DOHH2 (cell line): ENCODE data around the gene HNRNPA1.

Experiments
- H3F3A ChIP-seq: fragments of 200-600 bp; sonication (generic), shearing (Covaris generic); 2 replicates; pipeline ENCODE4 v1.6.0; 2016; ENCODE audit warnings: antibody characterized with exemption, mild to moderate bottlenecking; ENCODE audit not compliant: control insufficient read depth, insufficient read depth
- H3K27ac ChIP-seq: fragments of 200-600 bp; sonication (generic); 2 replicates; pipeline ENCODE4 v1.5.1; 2014; ENCODE audit warnings: low read depth, mild to moderate bottlenecking, low read length, moderate library complexity
- H3K27me3 ChIP-seq: fragments of 200-600 bp; sonication (generic); 2 replicates; pipeline ENCODE4 v1.6.1; 2014; ENCODE audit warnings: mild to moderate bottlenecking, low read length, mixed read lengths; ENCODE audit not compliant: control insufficient read depth
- H3K36me3 ChIP-seq: fragments of 200-600 bp; sonication (generic); 2 replicates; pipeline ENCODE4 v1.6.1; 2014; ENCODE audit warnings: mild to moderate bottlenecking, low read length, moderate library complexity, mixed read lengths; ENCODE audit not compliant: control insufficient read depth
- H3K4me1 ChIP-seq: fragments of 200-600 bp; sonication (generic); 2 replicates; pipeline ENCODE4 v1.6.1; 2014; ENCODE audit warnings: mild to moderate bottlenecking, low read length, mixed read lengths; ENCODE audit not compliant: control insufficient read depth
- H3K4me2 ChIP-seq: fragments of 200-600 bp; sonication (generic); 2 replicates; pipeline ENCODE4 v1.6.0; 2014; ENCODE audit warnings: mild to moderate bottlenecking, low read length, moderate library complexity
- H3K4me3 ChIP-seq: fragments of 200-600 bp; sonication (generic); 2 replicates; pipeline ENCODE4 v1.5.1; 2014; ENCODE audit warnings: mild to moderate bottlenecking, low read length, mixed read lengths
- H3K79me2 ChIP-seq: fragments of 200-600 bp; sonication (generic); 2 replicates; pipeline ENCODE4 v1.6.1; 2014; ENCODE audit warnings: mild to moderate bottlenecking, low read length, mixed read lengths; ENCODE audit not compliant: control insufficient read depth
- H3K9me2 ChIP-seq: fragments of 200-600 bp; sonication (generic); replicated peaks from 2 replicates; pipeline ENCODE4 v1.6.1; 2014; ENCODE audit warnings: mild to moderate bottlenecking, low read length, mixed read lengths; ENCODE audit not compliant: control insufficient read depth
- H3K9me3 ChIP-seq: fragments of 200-600 bp; sonication (generic); 2 replicates; pipeline ENCODE4 v1.6.1; 2014; ENCODE audit warnings: antibody characterized with exemption, low read length, mixed read lengths; ENCODE audit not compliant: control insufficient read depth, insufficient read depth
- H4K20me1 ChIP-seq: fragments of 200-600 bp; sonication (generic); 2 replicates; pipeline ENCODE4 v1.6.0; 2014; ENCODE audit warnings: low read depth, mild to moderate bottlenecking, antibody characterized with exemption, low read length, moderate library complexity; ENCODE audit not compliant: control insufficient read depth, insufficient read depth
- CTCF ChIP-seq: fragments of 200-600 bp; sonication (generic); IDR thresholded peaks from one replicate; pipeline ENCODE4 v1.5.1; 2014; ENCODE audit warnings: antibody characterized with exemption, mild to moderate bottlenecking, low read depth, low read length; ENCODE audit not compliant: poor library complexity, severe bottlenecking
- EZH2phosphoT487 ChIP-seq: fragments of 200-600 bp; sonication (generic); IDR thresholded peaks from 2 replicates; pipeline ENCODE4 v1.6.1; 2017; ENCODE audit warnings: borderline replicate concordance, mild to moderate bottlenecking, antibody characterized with exemption, low read length, moderate library complexity, mixed read lengths

The HNRNPA1 gene

DNA sequence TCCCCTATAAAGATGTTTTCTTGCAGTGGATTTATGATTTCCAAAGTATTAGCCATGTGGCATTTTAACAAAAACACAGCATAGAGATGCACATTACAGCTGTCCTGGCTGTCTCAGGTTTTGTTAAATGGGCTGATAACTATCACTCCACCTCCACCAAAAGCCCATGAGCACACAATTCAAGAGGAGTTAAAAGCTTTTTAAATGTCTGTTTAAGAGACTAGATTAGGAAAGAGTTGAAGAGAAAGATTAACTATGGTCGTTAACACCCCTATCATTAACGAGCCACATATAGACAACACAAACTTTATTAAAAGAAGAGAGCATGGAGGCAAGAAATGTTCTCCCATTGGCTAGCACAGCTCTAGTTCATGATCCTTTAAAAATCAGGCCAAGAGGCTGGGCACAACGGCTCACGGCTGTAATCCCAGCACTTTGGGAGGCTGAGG, 15.1 kb upstream of the HNRNPA1 start:
- peaks cover 91% of the 10 kb centered on the region for H3K79me2 ChIP-seq
- no peaks in the 10 kb centered on the region for H3K9me2 ChIP-seq
- peaks cover 6% of the 10 kb centered on the region; the same call in 1 of the 2 replicates for H4K20me1 ChIP-seq
- H3K4me3 ChIP-seq, result no peak overlapping the region
- H3K4me1 ChIP-seq, result peaks cover 30% of the 10 kb centered on the region
- H3K9me3 ChIP-seq, result no peaks in the 10 kb centered on the region
- TF ChIP-seq CTCF, result no peak
- peaks cover 29% of the 10 kb centered on the region for H3K36me3 ChIP-seq
- H3F3A ChIP-seq, result peaks cover 11% of the 10 kb centered on the region
- H3K27ac ChIP-seq, result no peak overlapping the region
- H3K4me2 ChIP-seq, result no peak overlapping the region
- no peaks in the 10 kb centered on the region for H3K27me3 ChIP-seq

DNA sequence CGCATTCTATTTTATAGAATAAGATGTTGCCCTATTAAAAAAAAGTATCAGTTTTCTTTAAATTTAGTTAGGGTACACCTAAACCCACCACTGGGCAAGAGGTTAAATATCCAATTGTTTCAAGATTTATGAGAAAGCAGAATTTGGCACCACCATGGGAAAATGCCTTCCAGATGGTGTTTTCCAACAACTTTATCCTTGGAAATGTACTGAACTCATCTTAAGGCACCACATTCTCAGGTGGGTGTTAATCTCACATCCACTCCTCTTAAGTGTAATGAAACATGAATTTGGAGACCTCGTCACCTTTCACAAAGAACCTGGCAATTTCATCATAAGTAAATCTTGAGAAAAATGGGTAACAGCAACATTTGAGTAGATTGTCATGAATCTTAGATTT, 13.7 kb upstream of the HNRNPA1 start:
- Histone ChIP-seq H3K4me3 (no peak overlapping the region), H3K4me2 (no peak overlapping the region), H3F3A (peaks cover 20% of the 10 kb centered on the region), H4K20me1 (0 out of 2 replicates have a peak, but pooled peaks cover 4% of the 10 kb centered on the region), H3K9me2 (no peaks in the 10 kb centered on the region), H3K4me1 (peaks cover 15% of the 10 kb centered on the region), H3K79me2 (peaks cover 86% of the 10 kb centered on the region), H3K27ac (no peak overlapping the region), H3K27me3 (no peaks in the 10 kb centered on the region), H3K9me3 (no peaks in the 10 kb centered on the region), H3K36me3 (peaks cover 38% of the 10 kb centered on the region)
- TF ChIP-seq EZH2phosphoT487, result no peak
- no peak for TF ChIP-seq CTCF

GRCh38 chr12:54270345-54270744, 10.2 kb upstream of the HNRNPA1 start:
- Histone ChIP-seq H3K4me3 (no peak overlapping the region), H3K79me2 (peaks cover 86% of the 10 kb centered on the region), H3K36me3 (peaks cover 64% of the 10 kb centered on the region), H3K4me1 (no peaks in the 10 kb centered on the region), H3K27me3 (no peaks in the 10 kb centered on the region), H3K9me2 (no peaks in the 10 kb centered on the region), H3F3A (peaks cover 44% of the 10 kb centered on the region), H3K27ac (no peak overlapping the region), H3K4me2 (no peak overlapping the region), H3K9me3 (no peaks in the 10 kb centered on the region), H4K20me1 (peaks cover 4% of the 10 kb centered on the region; the same call in 1 of the 2 replicates)
- no peak for TF ChIP-seq EZH2phosphoT487

- Histone ChIP-seq H3K36me3 (peaks cover 76% of the 10 kb centered on the region), H3K27me3 (no peaks in the 10 kb centered on the region), H4K20me1 (peaks cover 4% of the 10 kb centered on the region; the same call in 1 of the 2 replicates), H3K4me2 (no peak overlapping the region), H3K4me3 (no peak overlapping the region), H3K27ac (no peak overlapping the region), H3K79me2 (peaks cover 91% of the 10 kb centered on the region), H3K4me1 (peaks cover 13% of the 10 kb centered on the region), H3K9me3 (no peaks in the 10 kb centered on the region), H3K9me2 (no peaks in the 10 kb centered on the region), H3F3A (peaks cover 46% of the 10 kb centered on the region)
- no peak for TF ChIP-seq CTCF
- TF ChIP-seq EZH2phosphoT487, result no peak
Observed at GRCh38 chr12:54272214-54272613, 8.3 kb upstream of the HNRNPA1 start.
